Measurements from ENCODE around the gene ADPGK. TPM values are rescaled to one million over a fixed set of nuclear protein-coding genes. Genes with fewer than 3 reads are reported as not detected.
"Not testable (repeated sequence)": the region's sequence is repeated elsewhere in the genome, so short reads cannot be mapped to it uniquely, and the experiment has no call there.

The ADPGK gene
- total RNA-seq, 2 experiments from 2014 or later, result 41.4 to 43.6 TPM

GRCh38 chr15:72735111-72735510 lies 48.4 kb downstream of the ADPGK start:
- Mint-ChIP-seq H3K4me1 (ENCODE audit: low read depth) (peaks cover 14% of the 10 kb centered on the region), H3K36me3 (ENCODE audit: low read depth) (peaks cover 37% of the 10 kb centered on the region), H3K9me3 (no peaks in the 10 kb centered on the region), H3K4me3 (no peak overlapping the region), H3K27me3 (ENCODE audit: low read depth) (no peaks in the 10 kb centered on the region), H3K27ac (no peak overlapping the region)
- CTCF ChIA-PET, result interaction anchor here (1.2 to 5.9 kb wide), 3 partner anchors 13 to 65 kb away, joined by 3 to 28 read pairs (median 3); no protein-coding TSS in a partner anchor
- intact Hi-C loops (cut with micrococcal nuclease), result no loop called here
- DNase-seq, result no peak

GRCh38 chr15:72733941-72734738 lies 49.4 kb downstream of the ADPGK start:
- no peaks in the 10 kb centered on the region for H3K27me3 Mint-ChIP-seq (ENCODE audit: low read depth)
- peaks cover 5% of the 10 kb centered on the region for H3K4me1 Mint-ChIP-seq (ENCODE audit: low read depth)
- CTCF ChIA-PET, result interaction anchor here (0.6 to 1.5 kb wide), 3 partner anchors 66 to 348 kb away, joined by 3 to 4 read pairs (median 3); no protein-coding TSS in a partner anchor
- H3K9me3 Mint-ChIP-seq, result no peaks in the 10 kb centered on the region
- H3K4me3 Mint-ChIP-seq, result no peak overlapping the region
- no peak overlapping the region for H3K27ac Mint-ChIP-seq
- DNase-seq, result no peak
- intact Hi-C loops (cut with micrococcal nuclease), result no loop called here
- H3K36me3 Mint-ChIP-seq (ENCODE audit: low read depth), result peaks cover 31% of the 10 kb centered on the region

- Mint-ChIP-seq H3K4me1 (ENCODE audit: low read depth) (no peaks in the 10 kb centered on the region), H3K27ac (no peak overlapping the region), H3K27me3 (ENCODE audit: low read depth) (no peaks in the 10 kb centered on the region), H3K9me3 (no peaks in the 10 kb centered on the region), H3K36me3 (ENCODE audit: low read depth) (peaks cover 25% of the 10 kb centered on the region), H3K4me3 (no peak overlapping the region)
- CTCF ChIA-PET, result interaction anchor here (1.2 to 1.9 kb wide), 3 partner anchors 17 to 38 kb away, joined by 3 to 4 read pairs (median 3); no protein-coding TSS in a partner anchor
- intact Hi-C loops (cut with micrococcal nuclease), result no loop called here
- DNase-seq, result no peak
Observed at GRCh38 chr15:72732516-72732915, 51.0 kb downstream of the ADPGK start.

GRCh38 chr15:72732086-72732485 lies 51.5 kb downstream of the ADPGK start:
- Mint-ChIP-seq H3K4me1 (ENCODE audit: low read depth) (no peaks in the 10 kb centered on the region), H3K27me3 (ENCODE audit: low read depth) (no peaks in the 10 kb centered on the region), H3K36me3 (ENCODE audit: low read depth) (peaks cover 21% of the 10 kb centered on the region), H3K27ac (no peak overlapping the region), H3K4me3 (no peak overlapping the region), H3K9me3 (no peaks in the 10 kb centered on the region)
- CTCF ChIA-PET, result interaction anchor here (0.9 to 1.9 kb wide), 6 partner anchors 9 to 37 kb away, joined by 3 to 5 read pairs (median 4); no protein-coding TSS in a partner anchor
- no peak for DNase-seq
- intact Hi-C loops (cut with micrococcal nuclease), result no loop called here

- intact Hi-C loops (cut with micrococcal nuclease), result no loop called here
- Mint-ChIP-seq H3K27me3 (ENCODE audit: low read depth) (no peaks in the 10 kb centered on the region), H3K4me1 (ENCODE audit: low read depth) (no peaks in the 10 kb centered on the region), H3K36me3 (ENCODE audit: low read depth) (peaks cover 11% of the 10 kb centered on the region), H3K27ac (no peak overlapping the region), H3K9me3 (no peaks in the 10 kb centered on the region), H3K4me3 (no peak overlapping the region)
- CTCF ChIA-PET, result interaction anchor here (1.2 kb wide), 1 partner anchor 11 kb away, joined by 3 read pairs; no protein-coding TSS in a partner anchor
- DNase-seq, result no peak
Observed at GRCh38 chr15:72728821-72729220, 54.7 kb downstream of the ADPGK start.

- H3K4me3 Mint-ChIP-seq; intact Hi-C loops (cut with micrococcal nuclease); DNase-seq; H3K27me3 Mint-ChIP-seq (ENCODE audit: low read depth); H3K4me1 Mint-ChIP-seq (ENCODE audit: low read depth); H3K27ac Mint-ChIP-seq; H3K9me3 Mint-ChIP-seq: not testable (repeated sequence)
- CTCF ChIA-PET, result interaction anchor here (1.2 kb wide), 1 partner anchor 12 kb away, joined by 3 read pairs; no protein-coding TSS in a partner anchor
- peaks cover 11% of the 10 kb centered on the region for H3K36me3 Mint-ChIP-seq (ENCODE audit: low read depth)
Observed at GRCh38 chr15:72728249-72728648, 55.3 kb downstream of the ADPGK start.

GRCh38 chr15:72727154-72727553 lies 56.4 kb downstream of the ADPGK start:
- H3K4me3 Mint-ChIP-seq, result no peak overlapping the region
- intact Hi-C loops (cut with micrococcal nuclease), result no loop called here
- no peaks in the 10 kb centered on the region for H3K9me3 Mint-ChIP-seq
- no peaks in the 10 kb centered on the region for H3K27me3 Mint-ChIP-seq (ENCODE audit: low read depth)
- CTCF ChIA-PET, result no interaction called here
- H3K36me3 Mint-ChIP-seq (ENCODE audit: low read depth), result peaks cover 11% of the 10 kb centered on the region
- H3K4me1 Mint-ChIP-seq (ENCODE audit: low read depth), result peaks cover 4% of the 10 kb centered on the region
- no peak overlapping the region for H3K27ac Mint-ChIP-seq
- no peak for DNase-seq

- CTCF ChIA-PET; H3K4me1 Mint-ChIP-seq (ENCODE audit: low read depth): not testable (repeated sequence)
Observed at GRCh38 chr15:72725851-72726250, 57.7 kb downstream of the ADPGK start.

GRCh38 chr15:72725446-72725845 lies 58.1 kb downstream of the ADPGK start:
- CTCF ChIA-PET, result no interaction called here
- H3K4me3 Mint-ChIP-seq, result no peak overlapping the region

More at GRCh38 chr15:72725851-72726250, 57.7 kb downstream of the ADPGK start:
- H3K4me3 Mint-ChIP-seq; H3K36me3 Mint-ChIP-seq (ENCODE audit: low read depth); intact Hi-C loops (cut with micrococcal nuclease); H3K27me3 Mint-ChIP-seq (ENCODE audit: low read depth); DNase-seq; H3K27ac Mint-ChIP-seq; H3K9me3 Mint-ChIP-seq: not testable (repeated sequence)

GRCh38 chr15:72724028-72724427 lies 59.5 kb downstream of the ADPGK start:
- H3K27ac Mint-ChIP-seq, result no peak overlapping the region
- DNase-seq, result no peak
- intact Hi-C loops (cut with micrococcal nuclease), result loop anchor here (5.0 kb wide), 1 partner anchor 518 kb away; no protein-coding TSS in a partner anchor
- H3K4me1 Mint-ChIP-seq (ENCODE audit: low read depth), result peaks cover 5% of the 10 kb centered on the region
- H3K4me3 Mint-ChIP-seq, result no peak overlapping the region
- H3K9me3 Mint-ChIP-seq, result no peaks in the 10 kb centered on the region
- peaks cover 7% of the 10 kb centered on the region for H3K36me3 Mint-ChIP-seq (ENCODE audit: low read depth)
- H3K27me3 Mint-ChIP-seq (ENCODE audit: low read depth), result no peaks in the 10 kb centered on the region
- CTCF ChIA-PET, result interaction anchor here (1.3 to 3.2 kb wide), 2 partner anchors 13 to 358 kb away, joined by 5 to 20 read pairs; no protein-coding TSS in a partner anchor

More at GRCh38 chr15:72725446-72725845, 58.1 kb downstream of the ADPGK start:
- H3K27me3 Mint-ChIP-seq (ENCODE audit: low read depth), result no peaks in the 10 kb centered on the region
- H3K36me3 Mint-ChIP-seq (ENCODE audit: low read depth), result peaks cover 5% of the 10 kb centered on the region
- intact Hi-C loops (cut with micrococcal nuclease), result no loop called here
- no peak for DNase-seq
- no peaks in the 10 kb centered on the region for H3K9me3 Mint-ChIP-seq
- H3K4me1 Mint-ChIP-seq (ENCODE audit: low read depth), result peaks cover 5% of the 10 kb centered on the region
- H3K27ac Mint-ChIP-seq, result no peak overlapping the region

- intact Hi-C loops (cut with micrococcal nuclease), result loop anchor here (1.0 to 5.0 kb wide), 5 partner anchors 49 to 520 kb away; partner anchors contain the start of gene ADPGK
- no peak overlapping the region for H3K27ac Mint-ChIP-seq
- peaks cover 5% of the 10 kb centered on the region for H3K4me1 Mint-ChIP-seq (ENCODE audit: low read depth)
- no peaks in the 10 kb centered on the region for H3K9me3 Mint-ChIP-seq
- peak; percentile 86 for DNase-seq
- no peak overlapping the region for H3K4me3 Mint-ChIP-seq
- H3K36me3 Mint-ChIP-seq (ENCODE audit: low read depth), result peaks cover 13% of the 10 kb centered on the region
- CTCF ChIA-PET, result interaction anchor here (0.7 to 3.2 kb wide), 32 partner anchors 9 to 528 kb away, joined by 3 to 28 read pairs (median 4); no protein-coding TSS in a partner anchor
- no peaks in the 10 kb centered on the region for H3K27me3 Mint-ChIP-seq (ENCODE audit: low read depth)
Observed at GRCh38 chr15:72722071-72722696, 61.4 kb downstream of the ADPGK start.

- intact Hi-C loops (cut with micrococcal nuclease); H3K27me3 Mint-ChIP-seq (ENCODE audit: low read depth); H3K4me3 Mint-ChIP-seq; H3K9me3 Mint-ChIP-seq; DNase-seq; H3K27ac Mint-ChIP-seq; H3K36me3 Mint-ChIP-seq (ENCODE audit: low read depth); H3K4me1 Mint-ChIP-seq (ENCODE audit: low read depth): not testable (repeated sequence)
- CTCF ChIA-PET, result interaction anchor here (1.5 kb wide), 1 partner anchor 13 kb away, joined by 3 read pairs; no protein-coding TSS in a partner anchor
Observed at GRCh38 chr15:72708551-72709303, 74.8 kb downstream of the ADPGK start.
